ENCODE data around the gene SPINK4. TPM values are rescaled to one million over a fixed set of nuclear protein-coding genes. Genes with fewer than 3 reads are reported as not detected.

The SPINK4 gene
- polyA plus RNA-seq, 2 donors, result not detected

DNA sequence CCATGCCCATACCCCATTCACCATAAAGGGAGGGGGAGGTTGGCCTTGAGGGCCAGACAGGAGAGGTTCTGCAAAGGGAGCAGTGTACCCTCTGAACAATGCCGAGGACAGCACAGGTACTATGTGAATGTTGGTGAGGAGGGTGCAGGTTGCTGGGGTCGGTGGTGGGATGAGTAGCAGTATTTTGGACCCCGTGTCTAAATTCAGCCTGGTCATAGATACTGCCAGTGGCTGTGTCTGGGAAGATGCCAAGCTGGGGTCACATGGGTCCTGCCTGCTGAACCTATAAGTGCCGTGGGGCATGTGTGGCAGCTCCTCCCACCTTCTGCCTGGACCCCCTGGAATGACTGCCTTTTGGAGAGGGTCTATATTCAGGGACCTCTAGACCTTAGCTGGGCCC lies 11.4 kb upstream of the SPINK4 start:
- H3K4me1 ChIP-seq (ENCODE audit: control insufficient read depth in 2 of 2, insufficient read depth in 2 of 2, low read length in 1 of 2), result peaks cover 2 to 19% of the 10 kb centered on the region in 2 donors
- 71 to 77% methylated on average over 4 of the region's 4 CpGs for WGBS, 2 donors
- H3K4me3 ChIP-seq (ENCODE audit: low read depth in 1 of 2, low read length in 2 of 2), result no peak overlapping the region
- no peaks in the 10 kb centered on the region for H3K36me3 ChIP-seq (ENCODE audit: control insufficient read depth in 2 of 2, insufficient read depth in 2 of 2, low read length in 1 of 2)
- H3K27me3 ChIP-seq (ENCODE audit: control insufficient read depth in 1 of 2, insufficient read depth in 2 of 2, low read length in 2 of 2), result no peaks in the 10 kb centered on the region
- H3K27ac ChIP-seq (ENCODE audit: low read depth in 2 of 2, low read length in 1 of 2), result peak overlapping the region in 1 of 2 donors; percentile 35
- H3K9me3 ChIP-seq (ENCODE audit: control insufficient read depth in 2 of 2, insufficient read depth in 1 of 2, low read depth in 1 of 2, low read length in 1 of 2), result no peaks in the 10 kb centered on the region

DNA sequence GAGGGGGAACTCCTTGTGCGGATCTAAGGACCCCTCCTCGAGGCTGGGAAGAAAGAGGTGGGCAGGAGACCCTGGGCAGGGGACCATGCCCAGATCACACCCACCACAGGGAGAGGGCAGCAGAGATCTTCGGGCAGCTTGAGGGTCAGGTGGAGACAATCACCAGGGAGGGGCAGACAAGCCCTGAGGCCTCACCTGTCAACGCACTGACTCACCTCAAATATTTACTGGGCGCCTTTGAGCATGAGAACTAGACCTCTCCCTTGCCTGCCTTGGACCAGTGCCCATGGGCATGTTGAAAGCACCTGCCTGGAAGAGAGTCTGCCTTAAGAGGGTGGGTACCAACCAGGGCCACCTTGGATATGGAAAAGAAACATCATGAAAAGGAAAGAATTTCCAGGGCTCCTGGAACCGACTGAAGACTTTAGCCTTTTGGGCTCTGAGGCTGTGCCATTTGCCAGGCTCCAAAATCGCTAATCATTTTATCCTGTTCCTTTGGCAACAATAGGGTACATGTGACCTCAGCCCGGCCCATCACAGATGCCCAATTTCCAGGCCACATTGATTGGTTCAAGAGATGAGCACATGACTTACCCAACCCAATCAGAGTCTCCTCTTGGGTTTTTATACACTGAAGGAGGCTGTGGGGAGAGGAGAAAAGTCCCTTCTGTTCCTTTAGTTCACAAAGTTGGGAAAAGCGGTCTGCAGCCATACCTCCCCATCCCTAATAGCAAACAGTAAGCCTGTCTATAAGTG lies 10.4 kb upstream of the SPINK4 start:
- H3K4me3 ChIP-seq (ENCODE audit: low read depth in 1 of 2, low read length in 2 of 2), result no peak overlapping the region
- no peaks in the 10 kb centered on the region for H3K9me3 ChIP-seq (ENCODE audit: control insufficient read depth in 2 of 2, insufficient read depth in 1 of 2, low read depth in 1 of 2, low read length in 1 of 2)
- WGBS, 2 donors, result 57 to 60% methylated on average over 9 of the region's 9 CpGs
- H3K27me3 ChIP-seq (ENCODE audit: control insufficient read depth in 1 of 2, insufficient read depth in 2 of 2, low read length in 2 of 2), result no peaks in the 10 kb centered on the region
- peak overlapping the region; percentile 72 to 86 for H3K27ac ChIP-seq (ENCODE audit: low read depth in 2 of 2, low read length in 1 of 2)
- H3K36me3 ChIP-seq (ENCODE audit: control insufficient read depth in 2 of 2, insufficient read depth in 2 of 2, low read length in 1 of 2), result no peaks in the 10 kb centered on the region
- peaks cover 2 to 26% of the 10 kb centered on the region in 2 donors for H3K4me1 ChIP-seq (ENCODE audit: control insufficient read depth in 2 of 2, insufficient read depth in 2 of 2, low read length in 1 of 2)

DNA sequence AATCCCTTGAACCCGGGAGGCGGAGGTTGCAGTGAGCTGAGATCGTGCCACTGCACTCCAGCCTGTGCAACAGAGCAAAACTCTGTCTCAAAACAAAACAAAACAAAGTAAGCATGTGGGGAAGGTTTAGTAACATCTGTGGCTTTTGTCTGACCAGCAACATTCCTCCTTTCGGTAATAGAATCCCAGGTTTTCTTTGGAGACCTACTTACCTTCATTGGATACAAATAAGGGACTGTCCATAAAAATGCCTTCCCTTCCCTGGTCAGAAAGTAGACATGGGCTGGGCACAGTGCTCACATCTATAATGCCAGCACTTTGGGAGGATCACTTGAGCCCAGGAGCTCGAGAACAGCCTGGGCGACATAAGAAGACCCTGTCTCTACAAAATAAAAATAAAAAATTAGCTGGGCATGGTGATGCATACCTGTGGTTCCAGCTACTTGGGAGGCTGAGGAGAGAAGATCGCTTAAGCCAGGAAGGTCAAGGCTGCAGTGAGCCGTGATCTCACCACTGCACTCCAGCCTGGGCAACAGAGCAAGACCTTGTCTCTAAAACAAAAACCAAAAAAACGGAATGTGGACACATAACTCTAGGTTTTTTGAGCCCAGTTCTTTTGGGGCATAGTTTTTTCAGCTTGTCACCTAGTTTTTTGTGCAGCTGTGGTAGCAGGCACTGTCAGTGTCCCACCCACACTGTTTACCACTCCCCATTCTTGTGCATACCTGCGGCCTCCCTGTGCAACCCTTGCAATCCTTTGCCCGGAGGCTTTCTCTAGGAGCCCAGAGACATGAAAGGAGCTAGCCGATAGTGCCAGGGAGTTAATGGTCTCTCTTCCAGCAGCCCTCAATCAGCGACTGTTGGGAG lies 9.0 kb upstream of the SPINK4 start:
- H3K27me3 ChIP-seq (ENCODE audit: control insufficient read depth in 1 of 2, insufficient read depth in 2 of 2, low read length in 2 of 2), result no peaks in the 10 kb centered on the region
- H3K4me3 ChIP-seq (ENCODE audit: low read depth in 1 of 2, low read length in 2 of 2), result no peak overlapping the region
- 67 to 77% methylated on average over 13 of the region's 13 CpGs for WGBS, 2 donors
- H3K9me3 ChIP-seq (ENCODE audit: control insufficient read depth in 2 of 2, insufficient read depth in 1 of 2, low read depth in 1 of 2, low read length in 1 of 2), result no peaks in the 10 kb centered on the region
- peak overlapping the region in 1 of 2 donors; percentile 62 for H3K27ac ChIP-seq (ENCODE audit: low read depth in 2 of 2, low read length in 1 of 2)
- peaks cover 2 to 30% of the 10 kb centered on the region in 2 donors for H3K4me1 ChIP-seq (ENCODE audit: control insufficient read depth in 2 of 2, insufficient read depth in 2 of 2, low read length in 1 of 2)
- H3K36me3 ChIP-seq (ENCODE audit: control insufficient read depth in 2 of 2, insufficient read depth in 2 of 2, low read length in 1 of 2), result no peaks in the 10 kb centered on the region

DNA sequence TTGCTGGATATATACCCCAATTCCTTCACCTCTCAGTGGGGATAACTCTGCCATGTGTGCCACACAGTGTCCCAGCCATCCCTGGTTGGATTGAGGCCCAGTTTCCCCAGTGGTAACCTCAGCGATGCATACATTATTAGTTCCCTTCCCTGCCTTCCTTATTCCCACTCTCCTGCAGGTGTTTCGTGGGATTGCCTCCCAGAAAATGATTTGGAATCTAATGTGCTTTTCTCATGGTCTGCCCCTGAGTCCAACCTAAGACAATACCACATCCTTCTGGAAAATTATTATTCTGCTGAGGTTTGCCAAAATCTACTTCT lies 8.4 kb upstream of the SPINK4 start:
- peaks cover 2 to 34% of the 10 kb centered on the region in 2 donors for H3K4me1 ChIP-seq (ENCODE audit: control insufficient read depth in 2 of 2, insufficient read depth in 2 of 2, low read length in 1 of 2)
- WGBS, 2 donors, result 58 to 65% methylated on average over 2 of the region's 2 CpGs
- no peaks in the 10 kb centered on the region for H3K27me3 ChIP-seq (ENCODE audit: control insufficient read depth in 1 of 2, insufficient read depth in 2 of 2, low read length in 2 of 2)
- H3K27ac ChIP-seq (ENCODE audit: low read depth in 2 of 2, low read length in 1 of 2), result peak overlapping the region in 1 of 2 donors; percentile 62
- H3K36me3 ChIP-seq (ENCODE audit: control insufficient read depth in 2 of 2, insufficient read depth in 2 of 2, low read length in 1 of 2), result no peaks in the 10 kb centered on the region
- H3K4me3 ChIP-seq (ENCODE audit: low read depth in 1 of 2, low read length in 2 of 2), result no peak overlapping the region
- H3K9me3 ChIP-seq (ENCODE audit: control insufficient read depth in 2 of 2, insufficient read depth in 1 of 2, low read depth in 1 of 2, low read length in 1 of 2), result no peaks in the 10 kb centered on the region

DNA sequence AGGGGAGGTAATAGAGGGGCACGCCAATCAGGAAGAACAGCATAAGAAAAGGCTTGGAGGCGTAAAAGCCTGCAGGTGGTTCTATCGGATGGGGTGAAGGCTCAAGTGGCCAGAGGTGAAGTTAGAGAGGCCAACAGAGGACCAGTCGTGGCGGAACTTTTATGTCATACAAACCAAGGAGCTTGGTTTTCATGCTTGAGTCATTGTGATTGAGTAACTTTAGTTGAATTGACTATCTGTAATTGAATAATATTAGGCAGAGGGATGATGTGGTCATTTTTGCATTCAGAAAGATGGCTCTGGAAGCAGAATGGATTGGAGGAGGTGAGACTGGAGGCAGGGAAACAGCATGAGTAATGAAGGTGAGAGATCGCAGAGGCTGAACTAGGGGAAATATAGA lies 7.2 kb upstream of the SPINK4 start:
- Histone ChIP-seq H3K9me3 (ENCODE audit: control insufficient read depth in 2 of 2, insufficient read depth in 1 of 2, low read depth in 1 of 2, low read length in 1 of 2) (no peaks in the 10 kb centered on the region), H3K4me1 (ENCODE audit: control insufficient read depth in 2 of 2, insufficient read depth in 2 of 2, low read length in 1 of 2) (peaks cover 2 to 31% of the 10 kb centered on the region in 2 donors), H3K27ac (ENCODE audit: low read depth in 2 of 2, low read length in 1 of 2) (peak overlapping the region in 1 of 2 donors; percentile 9), H3K27me3 (ENCODE audit: control insufficient read depth in 1 of 2, insufficient read depth in 2 of 2, low read length in 2 of 2) (no peaks in the 10 kb centered on the region), H3K36me3 (ENCODE audit: control insufficient read depth in 2 of 2, insufficient read depth in 2 of 2, low read length in 1 of 2) (no peaks in the 10 kb centered on the region), H3K4me3 (ENCODE audit: low read depth in 1 of 2, low read length in 2 of 2) (no peak overlapping the region)
- 93 to 95% methylated on average over 6 of the region's 6 CpGs for WGBS, 2 donors

DNA sequence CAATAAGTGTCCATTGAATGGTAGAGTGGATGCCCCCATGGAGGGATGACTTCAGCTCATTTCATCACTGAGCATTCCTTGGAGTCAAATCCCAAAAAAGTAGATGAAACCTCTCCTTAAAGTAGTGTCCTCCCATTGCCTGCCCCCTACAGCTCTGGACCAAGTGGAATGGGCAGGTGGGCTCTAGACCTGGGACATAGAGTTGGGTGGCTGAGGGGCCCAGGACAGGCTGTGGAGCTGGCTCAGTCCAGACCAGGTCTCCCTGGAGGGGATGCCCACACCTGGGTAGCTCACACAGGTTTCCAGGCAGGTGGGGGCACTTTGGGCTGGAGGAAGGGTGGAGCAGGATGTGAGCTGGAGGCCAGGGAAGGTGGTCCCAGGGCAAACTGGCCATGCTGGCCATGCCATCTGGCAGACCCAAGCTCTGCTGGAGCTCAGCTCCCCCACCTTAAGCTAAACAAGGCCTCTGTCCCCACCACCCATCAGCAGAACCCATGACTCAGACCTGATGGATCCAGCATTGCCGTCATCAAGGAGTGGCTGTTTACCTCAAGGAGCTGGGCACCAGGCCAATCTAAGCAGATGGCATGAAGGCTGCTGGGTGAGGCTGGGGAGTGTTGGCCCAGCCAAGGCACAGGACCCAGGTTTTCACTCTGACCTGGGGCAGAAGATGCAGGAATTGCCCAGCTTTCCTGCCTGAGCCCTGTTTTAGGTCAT lies 6.2 kb upstream of the SPINK4 start:
- peaks cover 2 to 28% of the 10 kb centered on the region in 2 donors for H3K4me1 ChIP-seq (ENCODE audit: control insufficient read depth in 2 of 2, insufficient read depth in 2 of 2, low read length in 1 of 2)
- no peaks in the 10 kb centered on the region for H3K36me3 ChIP-seq (ENCODE audit: control insufficient read depth in 2 of 2, insufficient read depth in 2 of 2, low read length in 1 of 2)
- H3K27ac ChIP-seq (ENCODE audit: low read depth in 2 of 2, low read length in 1 of 2), result peak overlapping the region; percentile 90 to 95
- H3K9me3 ChIP-seq (ENCODE audit: control insufficient read depth in 2 of 2, insufficient read depth in 1 of 2, low read depth in 1 of 2, low read length in 1 of 2), result no peaks in the 10 kb centered on the region
- H3K4me3 ChIP-seq (ENCODE audit: low read depth in 1 of 2, low read length in 2 of 2), result no peak overlapping the region
- H3K27me3 ChIP-seq (ENCODE audit: control insufficient read depth in 1 of 2, insufficient read depth in 2 of 2, low read length in 2 of 2), result no peaks in the 10 kb centered on the region
- 23% methylated on average over 1 of the region's 1 CpG for WGBS, 2 donors

DNA sequence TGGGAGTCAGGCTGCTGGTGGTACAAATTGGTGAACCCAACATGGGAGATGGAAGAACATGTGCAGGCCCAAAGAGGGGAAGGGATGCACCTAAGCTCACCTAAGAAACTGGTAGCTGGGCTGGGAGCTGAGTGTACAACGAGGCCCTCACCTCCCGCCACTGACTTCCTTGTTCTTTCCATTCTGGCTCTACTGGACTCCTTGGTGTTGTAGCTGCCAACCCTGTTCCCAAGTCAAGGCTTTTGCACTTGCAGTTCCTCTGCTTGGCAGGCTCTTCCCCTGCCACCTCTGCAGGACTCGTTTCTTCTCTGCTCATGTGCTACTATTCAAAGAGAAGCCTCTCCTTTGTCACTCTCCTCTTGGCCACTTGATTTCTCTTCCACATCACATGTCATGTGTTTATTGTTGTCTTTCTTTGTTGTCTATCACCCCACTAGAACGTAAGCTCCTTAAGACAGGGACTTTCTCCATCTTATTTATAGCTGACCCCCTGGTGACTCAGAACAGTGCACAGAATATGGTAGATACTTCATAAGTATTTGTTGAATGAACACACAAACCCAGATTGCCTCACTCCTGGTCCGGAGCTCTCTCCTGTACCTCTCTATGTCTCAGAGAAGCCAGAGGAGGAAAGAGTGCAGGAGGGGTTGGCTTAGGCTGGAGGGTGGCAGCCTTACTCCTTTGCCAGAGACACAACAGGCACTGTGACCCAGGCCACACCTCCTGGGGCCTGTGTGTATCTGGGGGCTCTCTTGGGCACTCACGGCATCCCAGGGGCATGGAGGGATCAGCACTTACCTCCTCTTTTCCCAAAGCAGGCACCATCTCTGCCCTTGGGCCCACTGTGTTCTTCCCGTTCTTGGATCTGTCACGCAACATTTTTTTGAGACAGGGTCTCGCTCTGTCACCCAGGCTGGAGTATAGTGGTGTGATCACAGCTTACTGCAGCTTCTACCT lies 5.2 kb upstream of the SPINK4 start:
- H3K27me3 ChIP-seq (ENCODE audit: control insufficient read depth in 1 of 2, insufficient read depth in 2 of 2, low read length in 2 of 2), result no peaks in the 10 kb centered on the region
- H3K4me1 ChIP-seq (ENCODE audit: control insufficient read depth in 2 of 2, insufficient read depth in 2 of 2, low read length in 1 of 2), result peaks cover 2 to 28% of the 10 kb centered on the region in 2 donors
- H3K4me3 ChIP-seq (ENCODE audit: low read depth in 1 of 2, low read length in 2 of 2), result no peak overlapping the region
- H3K27ac ChIP-seq (ENCODE audit: low read depth in 2 of 2, low read length in 1 of 2), result peak overlapping the region; percentile 90 to 95
- no peaks in the 10 kb centered on the region for H3K36me3 ChIP-seq (ENCODE audit: control insufficient read depth in 2 of 2, insufficient read depth in 2 of 2, low read length in 1 of 2)
- 66 to 71% methylated on average over 9 of the region's 9 CpGs for WGBS, 2 donors
- no peaks in the 10 kb centered on the region for H3K9me3 ChIP-seq (ENCODE audit: control insufficient read depth in 2 of 2, insufficient read depth in 1 of 2, low read depth in 1 of 2, low read length in 1 of 2)

DNA sequence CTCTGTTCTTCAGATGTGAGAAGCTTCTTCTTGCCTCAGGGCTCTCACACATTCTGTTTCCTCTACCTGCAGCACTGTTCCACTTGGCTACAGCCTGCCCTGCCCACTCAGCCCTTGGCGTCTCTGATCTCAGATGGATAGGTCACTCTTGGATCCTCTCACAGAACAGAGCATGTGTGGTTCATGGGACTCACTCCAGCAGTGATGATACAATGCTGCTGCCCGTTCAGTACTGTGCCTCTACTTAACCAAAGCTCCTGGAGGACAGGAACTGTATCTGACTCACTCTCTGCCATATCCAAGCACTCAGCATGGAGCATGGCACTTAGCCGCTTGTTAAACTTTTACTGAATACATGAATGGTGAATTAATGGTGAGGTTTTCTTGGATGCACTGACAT lies 3.4 kb upstream of the SPINK4 start:
- Histone ChIP-seq H3K9me3 (ENCODE audit: control insufficient read depth in 2 of 2, insufficient read depth in 1 of 2, low read depth in 1 of 2, low read length in 1 of 2) (no peaks in the 10 kb centered on the region), H3K27me3 (ENCODE audit: control insufficient read depth in 1 of 2, insufficient read depth in 2 of 2, low read length in 2 of 2) (no peaks in the 10 kb centered on the region), H3K4me3 (ENCODE audit: low read depth in 1 of 2, low read length in 2 of 2) (no peak overlapping the region), H3K4me1 (ENCODE audit: control insufficient read depth in 2 of 2, insufficient read depth in 2 of 2, low read length in 1 of 2) (peaks cover 3 to 18% of the 10 kb centered on the region in 2 donors), H3K27ac (ENCODE audit: low read depth in 2 of 2, low read length in 1 of 2) (no peak overlapping the region), H3K36me3 (ENCODE audit: control insufficient read depth in 2 of 2, insufficient read depth in 2 of 2, low read length in 1 of 2) (no peaks in the 10 kb centered on the region)
- WGBS, 2 donors, result 79 to 81% methylated on average over 3 of the region's 3 CpGs

DNA sequence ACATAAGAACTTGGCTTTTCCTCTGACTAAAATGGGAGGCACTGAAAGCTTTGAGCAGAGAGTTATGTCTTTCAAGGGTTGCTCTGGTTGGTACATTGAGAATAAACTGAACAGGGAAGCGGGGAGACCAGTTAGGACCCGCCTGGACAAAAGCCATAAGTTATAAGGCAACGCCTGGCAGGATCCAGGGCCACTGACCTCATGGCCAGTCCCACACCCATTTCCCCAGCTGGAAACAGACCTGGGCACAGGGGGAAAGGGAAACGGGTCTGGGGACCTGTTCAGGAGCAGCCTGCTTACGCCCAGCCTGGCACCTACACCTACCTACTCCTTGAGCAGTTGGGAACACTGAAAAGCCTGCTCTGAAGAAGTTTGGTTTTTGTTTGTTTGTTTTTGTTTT lies 1.3 kb downstream of the SPINK4 start:
- Histone ChIP-seq H3K36me3 (ENCODE audit: control insufficient read depth in 2 of 2, insufficient read depth in 2 of 2, low read length in 1 of 2) (no peaks in the 10 kb centered on the region), H3K27me3 (ENCODE audit: control insufficient read depth in 1 of 2, insufficient read depth in 2 of 2, low read length in 2 of 2) (no peaks in the 10 kb centered on the region), H3K4me3 (ENCODE audit: low read depth in 1 of 2, low read length in 2 of 2) (no peak overlapping the region), H3K27ac (ENCODE audit: low read depth in 2 of 2, low read length in 1 of 2) (no peak overlapping the region), H3K9me3 (ENCODE audit: control insufficient read depth in 2 of 2, insufficient read depth in 1 of 2, low read depth in 1 of 2, low read length in 1 of 2) (no peaks in the 10 kb centered on the region), H3K4me1 (ENCODE audit: control insufficient read depth in 2 of 2, insufficient read depth in 2 of 2, low read length in 1 of 2) (peaks cover 1 to 3% of the 10 kb centered on the region in 2 donors)
- 72 to 79% methylated on average over 5 of the region's 5 CpGs for WGBS, 2 donors

Measured in esophagus (tissue), 2 donors.